CD8-positive, alpha-beta memory T cell (primary cell): ENCODE data around the gene CALHM4. TPM values are rescaled to one million over a fixed set of nuclear protein-coding genes. Genes with fewer than 3 reads are reported as not detected.
A peak's percentile ranks its signal among the peaks of the same experiment; 100 is the strongest.

ENCODE experiments used
- CTCF ChIA-PET: fragments of 350-600 bp; sonication (Branson Sonifier 250); formaldehyde crosslinking; loops from one replicate; lab custom pipeline; 2021; ENCODE audit warnings: antibody characterized with exemption; lab: Charles Lee
- POLR2A ChIA-PET: fragments of 350-600 bp; sonication (Branson Sonifier 250); formaldehyde crosslinking; loops from one replicate; lab custom pipeline; 2021; ENCODE audit warnings: antibody characterized with exemption; lab: Charles Lee
- DNase-seq, 5 donors: peaks; one replicate each; pipeline versions ENCODE4 v3.0.0 to v3.0.0-alpha.2; 2020 to 2022; ENCODE audit warnings: mixed read lengths in 1 of 5
- H3K27ac ChIP-seq: one replicate; pipeline ENCODE4 v1.7.0; 2013; ENCODE audit warnings: low read depth, mild to moderate bottlenecking, low read length, moderate library complexity
- H3K27me3 ChIP-seq: 2 replicates; pipeline ENCODE4 v1.7.0; 2013; ENCODE audit warnings: low read length, mild to moderate bottlenecking; ENCODE audit not compliant: insufficient read depth, poor library complexity, severe bottlenecking
- H3K36me3 ChIP-seq: 2 replicates; pipeline ENCODE4 v1.7.0; 2013; ENCODE audit warnings: mild to moderate bottlenecking, low read length, moderate library complexity; ENCODE audit not compliant: insufficient read depth
- H3K4me1 ChIP-seq: 2 replicates; pipeline ENCODE4 v1.7.0; 2013; ENCODE audit warnings: mild to moderate bottlenecking, low read length, moderate library complexity; ENCODE audit not compliant: insufficient read depth
- H3K4me3 ChIP-seq: 2 replicates; pipeline ENCODE4 v1.7.0; 2013; ENCODE audit warnings: mild to moderate bottlenecking, low read length
- H3K9me3 ChIP-seq: 2 replicates; pipeline ENCODE4 v1.7.0; 2013; ENCODE audit warnings: mild to moderate bottlenecking, low read length
- H3K27ac Mint-ChIP-seq, 8 donors: one replicate each; pipeline ENCODE4 v1.8.0; 2020 to 2021; ENCODE audit warnings: mixed read lengths in 8 of 8, mild to moderate bottlenecking in 6 of 8, inconsistent platforms in 3 of 8, moderate library complexity in 3 of 8
- H3K27me3 Mint-ChIP-seq, 2 donors: one replicate each; pipeline ENCODE4 v1.8.0; 2020 to 2021; ENCODE audit warnings: mixed read lengths in 2 of 2, mild to moderate bottlenecking in 1 of 2, moderate library complexity in 1 of 2
- H3K36me3 Mint-ChIP-seq, 3 donors: one replicate each; pipeline ENCODE4 v1.8.0; 2020 to 2021; ENCODE audit warnings: mixed read lengths in 3 of 3, inconsistent platforms in 1 of 3, mild to moderate bottlenecking in 1 of 3
- H3K4me1 Mint-ChIP-seq, 3 donors: one replicate each; pipeline ENCODE4 v1.8.0; 2020 to 2021; ENCODE audit warnings: mixed read lengths in 3 of 3, inconsistent platforms in 1 of 3, mild to moderate bottlenecking in 1 of 3
- H3K4me3 Mint-ChIP-seq, 7 donors: one replicate each; pipeline ENCODE4 v1.8.0; 2020 to 2021; ENCODE audit warnings: mixed read lengths in 7 of 7, mild to moderate bottlenecking in 6 of 7, moderate library complexity in 4 of 7, inconsistent platforms in 2 of 7
- H3K9me3 Mint-ChIP-seq, 5 donors: one replicate each; pipeline ENCODE4 v1.8.0; 2020 to 2022; ENCODE audit warnings: mixed read lengths in 5 of 5, mild to moderate bottlenecking in 3 of 5, moderate library complexity in 2 of 5, inconsistent platforms in 1 of 5
- polyA plus RNA-seq: library from polyadenylated mRNA; unstranded; fragments of 300-500 nt; fragmentation: Illumina TruSeq; gene quantifications from one replicate; pipeline ENCODE4 v1.2.3, GENCODE V29; 2021
- total RNA-seq, 2 experiments: library from RNA; stranded (reverse); gene quantifications; one replicate each; pipeline ENCODE4 v1.2.3, GENCODE V29; 2021

CALHM4 gene
- total and polyA plus RNA-seq, 3 experiments from 2014 or later: not detected

DNA sequence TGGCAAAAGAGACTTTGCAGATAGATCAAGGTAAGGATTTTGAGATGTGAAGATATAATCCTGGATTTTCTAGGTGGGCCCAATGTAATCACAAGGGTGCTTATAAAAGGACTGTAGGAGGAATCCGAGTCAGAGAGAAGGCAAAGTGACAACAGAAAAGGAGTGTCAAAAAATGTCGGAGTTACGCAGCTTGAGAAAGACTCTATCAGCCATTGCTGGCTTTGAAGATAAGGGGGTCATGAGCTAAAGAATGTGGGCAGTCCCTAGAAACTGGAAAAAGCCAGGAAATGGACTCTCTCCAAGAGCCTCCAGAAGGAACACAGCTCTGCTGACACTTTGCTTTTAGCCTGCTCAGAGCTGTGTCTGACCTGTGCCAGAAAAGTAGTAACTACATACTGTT lies 9.1 kb downstream of the CALHM4 start:
- H3K27me3 Mint-ChIP-seq: peaks cover 13 to 34% of the 10 kb centered on the region in 2 donors
- ChIA-PET CTCF (interaction anchor here (1.1 to 1.9 kb wide), 4 partner anchors 9 to 294 kb away, joined by 4 to 13 read pairs (median 7); partner anchors contain the start of genes CALHM4 and RWDD1), POLR2A (interaction anchor here (0.9 kb wide), 1 partner anchor 10 kb away, joined by 3 read pairs; no protein-coding TSS in a partner anchor)
- Histone ChIP-seq H3K4me3 (no peak overlapping the region), H3K27me3 (peaks cover 7% of the 10 kb centered on the region), H3K36me3 (no peaks in the 10 kb centered on the region), H3K9me3 (no peaks in the 10 kb centered on the region), H3K4me1 (no peaks in the 10 kb centered on the region), H3K27ac (peak overlapping the region; percentile 17)
- no peak for DNase-seq
- peaks cover 3 to 9% (median 6%) of the 10 kb centered on the region in 3 donors for H3K4me1 Mint-ChIP-seq
- no peaks in the 10 kb centered on the region for H3K9me3 Mint-ChIP-seq
- H3K27ac Mint-ChIP-seq: no peak overlapping the region
- H3K36me3 Mint-ChIP-seq: no peaks in the 10 kb centered on the region
- H3K4me3 Mint-ChIP-seq: no peak overlapping the region

DNA sequence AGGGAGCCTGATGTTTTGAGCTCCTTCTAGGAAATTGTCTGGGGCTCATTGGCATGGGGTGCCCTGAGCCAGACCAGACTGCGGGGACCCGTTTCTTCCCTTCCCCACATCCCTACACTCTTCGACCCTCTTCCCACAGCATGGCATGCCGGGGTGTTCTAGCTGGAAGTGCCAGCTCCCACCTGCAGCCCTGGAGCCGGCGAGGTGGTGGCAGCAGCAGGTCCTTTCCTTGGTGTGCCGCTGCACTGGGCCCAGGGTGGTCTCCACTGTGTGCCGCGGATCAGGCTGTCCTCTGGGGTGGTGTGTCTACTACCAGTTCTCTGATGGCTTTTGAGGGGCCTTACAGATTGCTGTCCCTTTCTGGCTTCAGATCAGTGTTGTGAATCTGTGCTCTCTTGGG lies 10.3 kb downstream of the CALHM4 start:
- no peak overlapping the region for H3K4me3 ChIP-seq
- CTCF ChIA-PET: interaction anchor here (1.1 to 1.9 kb wide), 3 partner anchors 10 to 295 kb away, joined by 4 to 8 read pairs (median 6); partner anchors contain the start of gene CALHM4
- peaks cover 13 to 34% of the 10 kb centered on the region in 2 donors for H3K27me3 Mint-ChIP-seq
- peaks cover 7% of the 10 kb centered on the region for H3K27me3 ChIP-seq
- peaks cover 5 to 10% (median 7%) of the 10 kb centered on the region in 3 donors for H3K4me1 Mint-ChIP-seq
- no peaks in the 10 kb centered on the region for H3K4me1 ChIP-seq
- no peaks in the 10 kb centered on the region for H3K36me3 ChIP-seq
- H3K36me3 Mint-ChIP-seq: no peaks in the 10 kb centered on the region
- POLR2A ChIA-PET: interaction anchor here (0.9 kb wide), 1 partner anchor 9 kb away, joined by 3 read pairs; no protein-coding TSS in a partner anchor
- H3K9me3 ChIP-seq: no peaks in the 10 kb centered on the region
- H3K27ac ChIP-seq: no peak overlapping the region
- DNase-seq: no peak
- H3K27ac Mint-ChIP-seq: no peak overlapping the region
- H3K4me3 Mint-ChIP-seq: no peak overlapping the region
- H3K9me3 Mint-ChIP-seq: no peaks in the 10 kb centered on the region

GRCh38 chr6:116564311-116564710 lies 10.8 kb downstream of the CALHM4 start:
- no peaks in the 10 kb centered on the region for H3K36me3 Mint-ChIP-seq
- peaks cover 13 to 34% of the 10 kb centered on the region in 2 donors for H3K27me3 Mint-ChIP-seq
- H3K4me3 Mint-ChIP-seq: peak overlapping the region in 1 of 7 donors; percentile 43
- no peaks in the 10 kb centered on the region for H3K9me3 ChIP-seq
- DNase-seq: no peak
- H3K27ac ChIP-seq: no peak overlapping the region
- CTCF ChIA-PET: no interaction called here
- H3K36me3 ChIP-seq: no peaks in the 10 kb centered on the region
- peaks cover 7% of the 10 kb centered on the region for H3K27me3 ChIP-seq
- H3K4me1 ChIP-seq: no peaks in the 10 kb centered on the region
- H3K4me1 Mint-ChIP-seq: peaks cover 8 to 15% (median 9%) of the 10 kb centered on the region in 3 donors
- POLR2A ChIA-PET: interaction anchor here (0.6 kb wide), 1 partner anchor 345 kb away, joined by 4 read pairs; no protein-coding TSS in a partner anchor
- H3K9me3 Mint-ChIP-seq: no peaks in the 10 kb centered on the region
- H3K4me3 ChIP-seq: no peak overlapping the region
- no peak overlapping the region for H3K27ac Mint-ChIP-seq

DNA sequence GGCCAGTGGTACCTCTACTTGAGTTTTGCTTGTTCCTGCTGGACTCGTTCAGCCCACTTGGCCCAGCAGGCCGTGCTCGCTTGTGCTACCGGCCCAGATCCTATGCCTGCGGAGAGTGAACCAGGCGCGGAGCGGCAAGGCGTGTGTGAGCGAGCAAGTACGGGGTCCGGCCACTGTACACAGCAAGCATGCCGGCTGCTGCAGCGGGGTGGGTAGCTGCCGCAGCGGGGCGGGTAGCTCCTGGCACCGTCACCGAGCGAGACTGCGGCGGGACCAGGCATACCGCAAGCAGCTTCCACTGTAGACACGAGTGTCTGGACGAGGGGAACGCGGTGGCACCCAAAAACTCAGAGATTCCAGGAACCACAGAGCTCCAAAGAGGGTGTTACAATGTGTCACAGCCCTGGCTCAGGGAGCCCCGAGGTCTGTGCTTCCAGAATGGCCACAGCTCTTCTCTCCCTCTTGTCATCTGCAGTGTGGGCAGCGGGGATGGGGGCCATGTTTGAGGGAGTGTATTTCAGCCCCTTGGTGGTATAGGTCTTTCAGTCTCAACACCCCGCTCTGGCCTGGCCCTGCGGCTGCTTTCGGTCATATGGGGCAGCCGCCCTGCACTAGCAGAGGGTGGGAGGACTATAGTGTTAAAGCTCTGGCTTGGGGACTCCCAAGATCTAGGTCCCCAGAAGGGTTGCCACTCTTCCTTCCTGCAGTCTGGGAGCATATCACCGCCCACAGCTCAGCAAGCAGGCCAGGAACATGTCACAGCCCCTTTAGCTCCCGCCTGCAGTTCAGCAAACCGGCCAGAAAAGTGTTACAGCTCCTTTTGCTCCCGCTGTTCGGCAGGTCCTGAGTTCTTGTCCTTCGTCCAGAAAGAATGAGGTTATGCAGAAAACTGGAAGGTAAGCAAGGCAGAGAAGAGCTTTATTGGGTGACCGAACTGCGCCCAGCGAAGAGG lies 11.6 kb downstream of the CALHM4 start:
- no peaks in the 10 kb centered on the region for H3K36me3 ChIP-seq
- H3K27ac ChIP-seq: no peak overlapping the region
- Mint-ChIP-seq H3K4me1 (peaks cover 13 to 22% (median 13%) of the 10 kb centered on the region in 3 donors), H3K36me3 (no peaks in the 10 kb centered on the region), H3K27me3 (peaks cover 13 to 34% of the 10 kb centered on the region in 2 donors), H3K4me3 (peak overlapping the region in 6 of 7 donors; percentile 11 to 63 (median 44)), H3K27ac (peak overlapping the region in 2 of 8 donors; percentile 23 to 38), H3K9me3 (no peaks in the 10 kb centered on the region)
- H3K9me3 ChIP-seq: no peaks in the 10 kb centered on the region
- ChIA-PET POLR2A (interaction anchor here (0.6 kb wide), 1 partner anchor 346 kb away, joined by 4 read pairs; no protein-coding TSS in a partner anchor), CTCF (interaction anchor here (0.9 kb wide), 1 partner anchor 277 kb away, joined by 5 read pairs; no protein-coding TSS in a partner anchor)
- no peak overlapping the region for H3K4me3 ChIP-seq
- peaks cover 5% of the 10 kb centered on the region for H3K4me1 ChIP-seq
- peak in 4 of 5 donors; percentile 5 to 46 (median 17) for DNase-seq
- H3K27me3 ChIP-seq: peaks cover 7% of the 10 kb centered on the region

DNA sequence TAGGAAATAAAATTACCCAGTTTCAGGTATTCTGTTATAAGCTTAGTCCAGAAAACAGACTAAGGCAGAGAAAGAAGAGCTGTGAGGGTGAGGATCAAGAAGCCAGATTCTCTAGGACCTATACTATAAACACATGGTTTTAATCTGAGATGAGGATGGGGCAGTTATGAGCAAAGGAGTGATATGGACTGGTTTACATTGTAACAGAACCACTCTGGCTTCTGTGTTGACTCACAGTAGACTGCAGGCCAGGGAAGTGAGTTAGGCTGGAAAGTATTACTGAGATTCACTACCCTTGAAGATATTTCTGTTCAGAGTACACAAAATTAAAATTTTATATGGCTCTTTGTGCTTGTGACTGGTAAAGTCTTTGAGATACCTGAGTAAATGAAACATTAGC lies 14.6 kb downstream of the CALHM4 start:
- POLR2A ChIA-PET: no interaction called here
- Mint-ChIP-seq H3K27ac (peak overlapping the region in 3 of 8 donors; percentile 32 to 74 (median 33)), H3K9me3 (no peaks in the 10 kb centered on the region), H3K4me1 (peaks cover 31 to 47% (median 36%) of the 10 kb centered on the region in 3 donors), H3K27me3 (peaks cover 6 to 15% of the 10 kb centered on the region in 2 donors), H3K4me3 (peak overlapping the region in 1 of 7 donors; percentile 41), H3K36me3 (peaks cover 0 to 15% (median 0%) of the 10 kb centered on the region in 3 donors)
- CTCF ChIA-PET: no interaction called here
- no peak overlapping the region for H3K27ac ChIP-seq
- H3K9me3 ChIP-seq: no peaks in the 10 kb centered on the region
- H3K4me1 ChIP-seq: peaks cover 25% of the 10 kb centered on the region
- no peaks in the 10 kb centered on the region for H3K36me3 ChIP-seq
- H3K4me3 ChIP-seq: no peak overlapping the region
- no peaks in the 10 kb centered on the region for H3K27me3 ChIP-seq
- no peak for DNase-seq

DNA sequence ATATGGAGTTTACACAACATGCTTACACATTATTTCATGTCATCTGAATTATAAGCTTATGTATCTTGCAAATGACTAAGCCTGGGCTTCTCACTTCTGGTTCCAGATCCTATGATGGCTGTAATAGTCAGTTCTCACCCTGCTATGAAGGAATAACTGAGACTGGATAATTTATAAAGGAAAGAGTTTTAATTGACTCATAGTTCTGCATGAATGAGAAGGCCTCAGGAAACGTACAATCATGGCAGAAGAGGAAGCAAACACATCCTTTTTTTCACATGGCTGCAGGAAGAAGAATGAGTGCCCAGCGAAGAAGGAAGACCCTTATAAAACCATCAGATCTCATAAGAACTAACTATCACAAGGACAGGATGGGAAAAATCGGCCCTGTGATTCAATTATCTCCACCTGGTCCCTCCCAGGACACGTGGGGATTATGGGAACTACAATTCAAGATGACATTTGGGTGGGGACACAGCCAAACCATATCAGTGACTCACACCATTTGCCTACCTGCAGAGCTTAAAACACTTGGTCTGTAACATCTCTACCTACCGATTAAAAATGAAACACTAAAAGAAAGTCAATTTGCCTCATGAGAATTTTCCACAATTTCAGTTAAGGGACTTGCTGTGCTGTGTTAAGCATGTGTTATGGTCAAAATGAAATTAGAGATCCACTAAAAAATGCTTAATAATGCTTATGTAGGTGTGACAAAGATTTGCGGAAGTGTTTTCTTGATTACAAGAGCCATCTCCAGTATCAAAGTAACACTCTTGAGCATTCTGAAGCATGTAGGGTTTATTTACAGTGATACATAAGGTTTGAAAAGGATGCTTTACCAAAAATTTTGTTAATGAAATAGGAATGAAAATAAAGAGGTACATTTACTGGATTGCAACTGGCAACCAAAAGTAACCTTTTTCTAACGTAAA lies 15.5 kb downstream of the CALHM4 start:
- Mint-ChIP-seq H3K27ac (peak overlapping the region in 4 of 8 donors; percentile 11 to 71 (median 56)), H3K27me3 (peaks cover 2 to 7% of the 10 kb centered on the region in 2 donors), H3K36me3 (peaks cover 0 to 19% (median under 1%) of the 10 kb centered on the region in 3 donors), H3K4me1 (peaks cover 40 to 56% (median 45%) of the 10 kb centered on the region in 3 donors), H3K9me3 (no peaks in the 10 kb centered on the region), H3K4me3 (peak overlapping the region in 2 of 7 donors; percentile 50 to 75)
- H3K4me3 ChIP-seq: no peak overlapping the region
- no peaks in the 10 kb centered on the region for H3K36me3 ChIP-seq
- no peaks in the 10 kb centered on the region for H3K9me3 ChIP-seq
- peaks cover 30% of the 10 kb centered on the region for H3K4me1 ChIP-seq
- H3K27ac ChIP-seq: no peak overlapping the region
- no peak for DNase-seq
- H3K27me3 ChIP-seq: no peaks in the 10 kb centered on the region
- CTCF ChIA-PET: interaction anchor here (5.1 kb wide), 1 partner anchor 8 kb away, joined by 23 read pairs; no protein-coding TSS in a partner anchor
- POLR2A ChIA-PET: no interaction called here
